22Rv1 (cell line): ENCODE measurements around the gene NARS2.

Experiments used
- ZFX ChIP-seq: fragments of 450-650 bp; IDR thresholded peaks from 2 replicates; pipeline ENCODE4 v1.6.1; 2017; ENCODE audit warnings: antibody characterized with exemption, borderline replicate concordance
- TF ChIP-seq, protein P1 (sequence below): fragments of 450-650 bp; IDR thresholded peaks from 2 replicates; pipeline ENCODE4 v1.5.1; 2017; ENCODE audit warnings: mild to moderate bottlenecking

DNA sequence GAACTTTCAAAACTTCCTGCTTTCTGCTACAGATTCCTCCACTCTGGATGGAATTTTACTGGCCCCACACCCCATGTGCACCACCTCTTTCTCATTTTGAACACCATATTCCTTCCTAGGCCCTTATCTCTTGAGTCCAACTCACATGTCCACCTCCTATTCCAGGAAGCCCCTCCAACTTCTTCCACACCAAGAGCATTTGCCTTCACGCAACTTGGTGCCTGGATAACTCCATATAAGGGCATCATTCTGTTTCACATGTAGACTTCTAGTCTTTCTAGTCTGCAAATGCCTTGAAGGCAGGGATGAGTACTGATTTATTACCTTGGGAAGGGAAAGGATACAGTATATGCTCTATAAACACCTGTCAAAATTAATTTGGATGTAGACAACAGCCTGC is 174.5 kb downstream of the NARS2 start:
- TF ChIP-seq, protein P1, sequence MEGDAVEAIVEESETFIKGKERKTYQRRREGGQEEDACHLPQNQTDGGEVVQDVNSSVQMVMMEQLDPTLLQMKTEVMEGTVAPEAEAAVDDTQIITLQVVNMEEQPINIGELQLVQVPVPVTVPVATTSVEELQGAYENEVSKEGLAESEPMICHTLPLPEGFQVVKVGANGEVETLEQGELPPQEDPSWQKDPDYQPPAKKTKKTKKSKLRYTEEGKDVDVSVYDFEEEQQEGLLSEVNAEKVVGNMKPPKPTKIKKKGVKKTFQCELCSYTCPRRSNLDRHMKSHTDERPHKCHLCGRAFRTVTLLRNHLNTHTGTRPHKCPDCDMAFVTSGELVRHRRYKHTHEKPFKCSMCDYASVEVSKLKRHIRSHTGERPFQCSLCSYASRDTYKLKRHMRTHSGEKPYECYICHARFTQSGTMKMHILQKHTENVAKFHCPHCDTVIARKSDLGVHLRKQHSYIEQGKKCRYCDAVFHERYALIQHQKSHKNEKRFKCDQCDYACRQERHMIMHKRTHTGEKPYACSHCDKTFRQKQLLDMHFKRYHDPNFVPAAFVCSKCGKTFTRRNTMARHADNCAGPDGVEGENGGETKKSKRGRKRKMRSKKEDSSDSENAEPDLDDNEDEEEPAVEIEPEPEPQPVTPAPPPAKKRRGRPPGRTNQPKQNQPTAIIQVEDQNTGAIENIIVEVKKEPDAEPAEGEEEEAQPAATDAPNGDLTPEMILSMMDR = no peak
- TF ChIP-seq ZFX = no peak
